Ascending aorta (tissue), 2 donors: ENCODE results near the gene CD36. TPM values are rescaled to one million over a fixed set of nuclear protein-coding genes. Genes with fewer than 3 reads are reported as not detected.

ENCODE experiments used
- DNase-seq, 2 donors: peaks; one replicate each; pipeline ENCODE4 v3.0.0-alpha.2; 2019; ENCODE audit warnings: low spot score in 2 of 2
- H3K27ac ChIP-seq, 2 donors: fragments of 200-600 bp; sonication (generic); one replicate each; pipeline ENCODE4 v1.5.1; 2016 to 2017; ENCODE audit warnings: mild to moderate bottlenecking in 1 of 2
- H3K27me3 ChIP-seq: fragments of 200-600 bp; sonication (generic); one replicate; pipeline ENCODE4 v1.5.1; 2017
- H3K36me3 ChIP-seq, 2 donors: fragments of 200-600 bp; sonication (generic); one replicate each; pipeline ENCODE4 v1.5.1; 2016
- H3K4me1 ChIP-seq, 2 donors: fragments of 200-600 bp; sonication (generic); one replicate each; pipeline ENCODE4 v1.5.1; 2016 to 2017; ENCODE audit warnings: mild to moderate bottlenecking in 1 of 2
- H3K4me3 ChIP-seq, 2 donors: fragments of 200-600 bp; sonication (generic); one replicate each; pipeline ENCODE4 v1.5.1; 2016 to 2017; ENCODE audit warnings: mild to moderate bottlenecking in 1 of 2
- H3K9me3 ChIP-seq, 2 donors: fragments of 200-600 bp; sonication (generic); one replicate each; pipeline ENCODE4 v1.5.1; 2016
- CTCF ChIP-seq, 3 experiments: fragments of 200-600 bp in 2 of 3; fragments of 450-650 bp in 1 of 3; sonication (generic) in 2 of 3; IDR thresholded peaks; one replicate each; pipeline ENCODE4 v1.5.1; 2016 to 2019; ENCODE audit warnings: antibody characterized with exemption in 3 of 3, mild to moderate bottlenecking in 1 of 3, moderate library complexity in 1 of 3
- intact Hi-C: fragments of 100-400 bp; cut with DNase I; formaldehyde crosslinking; loops from one replicate; pipeline ENCODE4 v1.15.1; 2023
- total RNA-seq: library from RNA; depleted of rRNA; stranded (reverse); fragments of >200 nt; gene quantifications from one replicate; pipeline ENCODE4 v1.1.0, GENCODE V29; 2016

Gene CD36
- total RNA-seq, 1 donor from 2014 or later: 302 TPM

DNA sequence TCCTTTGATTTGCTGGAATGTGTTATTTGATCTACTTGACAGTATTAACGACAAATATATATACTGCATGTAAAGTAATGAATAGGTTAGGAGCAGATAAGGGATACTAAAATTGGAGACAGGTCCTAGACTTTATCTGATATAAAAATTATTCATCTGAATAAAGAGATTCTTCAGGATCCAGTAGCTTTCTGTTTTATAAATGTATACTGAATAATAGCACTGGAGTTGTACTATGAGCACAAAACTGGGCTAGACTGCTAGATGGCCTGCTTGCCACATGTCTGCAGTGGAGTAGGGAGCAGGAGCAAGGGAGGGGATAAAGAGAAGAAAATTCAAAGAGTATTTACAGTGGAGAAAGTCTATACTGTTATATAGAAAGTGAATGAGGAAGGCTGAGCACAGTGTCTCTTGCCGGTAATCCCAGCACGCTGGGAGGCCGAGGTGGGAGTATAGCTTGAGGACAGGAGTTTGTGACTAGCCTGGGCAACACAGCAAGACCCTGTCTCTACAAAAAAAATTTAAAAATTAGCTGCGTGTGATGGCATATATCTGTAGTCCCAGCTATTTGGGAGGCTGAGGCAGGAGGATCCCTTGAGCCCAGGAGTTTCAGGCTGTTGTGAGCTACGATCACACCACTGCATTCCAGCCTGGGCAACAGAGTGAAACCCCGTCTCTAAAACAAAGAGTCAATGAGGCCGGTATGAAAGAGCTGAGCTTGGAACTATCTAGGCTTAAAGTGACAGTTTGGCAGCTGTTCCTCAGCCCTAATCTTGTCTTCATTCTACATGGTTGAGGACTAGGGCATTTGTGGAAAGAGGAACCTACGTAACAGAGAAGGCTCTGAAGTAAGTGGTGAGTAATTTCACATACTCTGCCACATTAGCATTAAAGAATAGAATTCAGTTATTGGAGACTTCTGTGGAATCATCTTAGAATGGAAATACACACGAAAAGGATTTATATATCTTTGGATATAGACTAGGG lies 41.8 kb downstream of the CD36 start:
- DNase-seq: no peak
- no peak for TF ChIP-seq CTCF (IDR thresholded peaks at IDR 0.05)
- Histone ChIP-seq H3K27ac (no peak overlapping the region), H3K27me3 (no peaks in the 10 kb centered on the region), H3K4me3 (no peak overlapping the region), H3K4me1 (no peaks in the 10 kb centered on the region), H3K36me3 (no peaks in the 10 kb centered on the region), H3K9me3 (no peaks in the 10 kb centered on the region)
- intact Hi-C loops: no loop called here

DNA sequence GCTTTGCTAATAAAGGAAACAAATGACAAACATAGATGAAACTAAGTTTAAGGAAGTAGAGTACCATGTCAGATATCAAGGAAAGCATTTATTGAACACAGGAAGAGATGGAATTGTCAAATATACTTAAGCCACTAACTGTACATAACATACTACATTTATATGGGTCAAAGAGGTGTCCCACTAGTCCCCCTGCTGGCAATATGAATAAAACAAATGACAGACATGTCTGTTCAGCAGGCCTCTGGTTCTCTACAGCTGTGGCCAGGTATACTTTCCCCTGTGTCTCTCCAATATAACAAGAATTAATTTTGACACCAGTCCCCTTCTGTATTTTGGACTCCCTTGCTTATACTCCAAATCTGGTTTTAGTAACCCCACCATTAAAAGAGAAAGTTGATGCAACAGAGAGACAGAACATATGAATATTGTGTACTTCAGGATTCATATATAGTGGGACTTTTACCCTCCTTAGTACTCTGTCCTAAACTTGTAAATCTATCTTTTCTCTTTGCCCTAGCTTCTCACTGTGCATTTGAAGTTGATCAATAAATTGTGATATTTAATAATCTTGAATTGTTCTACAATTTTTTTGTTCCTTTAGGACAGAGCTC lies 42.9 kb downstream of the CD36 start:
- DNase-seq: no peak
- H3K36me3 ChIP-seq: no peaks in the 10 kb centered on the region
- H3K27ac ChIP-seq: no peak overlapping the region
- H3K27me3 ChIP-seq: no peaks in the 10 kb centered on the region
- TF ChIP-seq CTCF (IDR thresholded peaks at IDR 0.05): no peak
- intact Hi-C loops: no loop called here
- H3K4me3 ChIP-seq: no peak overlapping the region
- H3K4me1 ChIP-seq: no peaks in the 10 kb centered on the region
- no peaks in the 10 kb centered on the region for H3K9me3 ChIP-seq

DNA sequence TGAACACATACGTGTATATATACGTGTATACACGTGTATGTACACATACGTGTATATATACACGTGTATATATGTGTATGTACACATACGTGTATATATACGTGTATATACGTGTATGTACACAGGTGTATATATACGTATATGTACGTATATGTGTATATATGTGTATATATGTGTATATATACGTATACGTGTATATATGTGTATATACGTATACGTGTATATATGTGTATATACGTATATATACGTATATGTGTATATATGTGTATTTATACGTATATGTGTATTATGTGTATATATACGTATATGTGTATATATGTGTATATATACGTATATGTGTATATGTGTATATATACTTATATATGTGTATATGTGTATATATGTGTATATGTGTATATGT lies 44.3 kb downstream of the CD36 start:
- H3K36me3 ChIP-seq: no peaks in the 10 kb centered on the region
- DNase-seq: no peak
- no peak for TF ChIP-seq CTCF (IDR thresholded peaks at IDR 0.05)
- no peak overlapping the region for H3K27ac ChIP-seq
- H3K9me3 ChIP-seq: no peaks in the 10 kb centered on the region
- intact Hi-C loops: no loop called here
- no peaks in the 10 kb centered on the region for H3K4me1 ChIP-seq
- H3K4me3 ChIP-seq: no peak overlapping the region
- no peaks in the 10 kb centered on the region for H3K27me3 ChIP-seq

DNA sequence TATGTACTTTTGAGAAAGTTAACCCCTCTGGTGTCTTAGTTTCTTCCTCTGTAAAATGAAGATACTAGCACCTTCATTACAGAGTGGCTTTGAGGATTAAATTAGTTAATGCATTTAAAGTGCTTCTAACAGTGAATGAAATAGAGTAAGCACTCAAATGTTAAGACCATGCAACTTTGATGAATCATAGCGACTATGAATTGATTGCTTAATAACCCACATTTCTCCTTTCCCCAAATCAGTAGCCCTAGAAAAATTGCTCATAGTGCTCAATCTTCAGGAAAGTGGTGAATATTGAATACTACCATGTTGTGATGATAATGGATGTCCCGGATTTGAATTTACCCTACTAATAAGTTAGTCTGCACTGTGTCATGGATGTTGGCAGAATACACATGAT lies 48.1 kb downstream of the CD36 start:
- H3K9me3 ChIP-seq: no peaks in the 10 kb centered on the region
- H3K4me3 ChIP-seq: no peak overlapping the region
- no peaks in the 10 kb centered on the region for H3K4me1 ChIP-seq
- no peak for TF ChIP-seq CTCF (IDR thresholded peaks at IDR 0.05)
- H3K27me3 ChIP-seq: no peaks in the 10 kb centered on the region
- H3K27ac ChIP-seq: no peak overlapping the region
- no peak for DNase-seq
- H3K36me3 ChIP-seq: no peaks in the 10 kb centered on the region
- intact Hi-C loops: no loop called here

DNA sequence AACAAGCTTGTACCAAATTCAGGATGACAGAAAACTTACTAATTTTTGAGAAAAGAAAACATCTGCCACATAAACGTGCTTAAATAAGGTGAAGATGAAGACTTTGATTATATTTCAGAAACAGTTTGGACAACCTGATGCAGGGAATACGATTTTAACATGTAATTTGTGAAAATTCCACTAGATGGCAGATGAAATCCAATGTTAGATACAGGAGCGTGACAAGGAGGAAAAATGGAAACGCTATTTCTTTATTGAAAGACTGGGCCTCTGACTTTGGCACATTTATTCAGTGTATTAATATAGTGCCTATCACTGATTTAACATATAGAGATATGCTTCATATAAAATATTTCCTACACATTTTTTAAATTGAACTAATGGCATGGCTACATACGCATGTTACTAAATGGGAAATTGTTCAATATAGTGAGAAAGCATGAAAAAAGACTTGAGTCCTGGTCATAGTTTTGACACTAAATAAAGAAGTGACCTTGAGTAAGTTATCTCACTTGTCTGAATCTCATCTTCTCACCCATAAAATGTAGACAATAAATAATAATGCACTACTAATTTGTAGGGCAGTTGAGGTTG lies 60.7 kb downstream of the CD36 start:
- no peak overlapping the region for H3K4me3 ChIP-seq
- no peak for DNase-seq
- no peak overlapping the region for H3K27ac ChIP-seq
- no peaks in the 10 kb centered on the region for H3K27me3 ChIP-seq
- H3K9me3 ChIP-seq: no peaks in the 10 kb centered on the region
- peak; percentile 59 to 67 (median 61) for TF ChIP-seq CTCF (IDR thresholded peaks at IDR 0.05)
- no peaks in the 10 kb centered on the region for H3K36me3 ChIP-seq
- intact Hi-C loops: loop anchor here (1.0 to 2.0 kb wide), 2 partner anchors 558 to 771 kb away; no protein-coding TSS in a partner anchor
- H3K4me1 ChIP-seq: peaks cover 0 to 6% of the 10 kb centered on the region in 2 donors
